Fibroblast of lung (primary cell): ENCODE data around the gene ABHD16A. TPM values are rescaled to one million over a fixed set of nuclear protein-coding genes. Genes with fewer than 3 reads are reported as not detected.

Source experiments
- DNase-seq, 2 donors: peaks; one replicate each; pipeline versions ENCODE4 v3.0.0 to v3.0.0-alpha.2; 2010; ENCODE audit warnings: low read depth in 2 of 2
- H2AFZ ChIP-seq: 2 replicates; pipeline ENCODE4 v1.5.1; 2012; ENCODE audit warnings: low read length, control low read depth, inconsistent platforms
- H3K27ac ChIP-seq: 2 replicates; pipeline ENCODE4 v1.5.1; 2011; ENCODE audit warnings: low read length, control low read depth; ENCODE audit not compliant: insufficient read depth
- H3K27me3 ChIP-seq: 2 replicates; pipeline ENCODE4 v1.5.1; 2011; ENCODE audit warnings: mild to moderate bottlenecking, low read length; ENCODE audit not compliant: control insufficient read depth, insufficient read depth
- H3K36me3 ChIP-seq: 2 replicates; pipeline ENCODE4 v1.5.1; 2011; ENCODE audit warnings: low read length; ENCODE audit not compliant: control insufficient read depth, insufficient read depth
- H3K4me1 ChIP-seq: 2 replicates; pipeline ENCODE4 v1.5.1; 2011; ENCODE audit warnings: low read length; ENCODE audit not compliant: control insufficient read depth, insufficient read depth; ENCODE audit errors: extremely low read depth
- H3K4me2 ChIP-seq: 2 replicates; pipeline ENCODE4 v1.5.1; 2011; ENCODE audit warnings: low read length, control low read depth; ENCODE audit not compliant: insufficient read depth; ENCODE audit errors: extremely low read depth
- H3K4me3 ChIP-seq, 4 experiments: fragments of 200-600 bp in 1 of 4; sonication (generic) in 1 of 4; replicated peaks in 1 of 4; 2 replicates each; pipeline ENCODE4 v1.5.1; 2011 to 2016; ENCODE audit warnings: low read length in 4 of 4, low read depth in 3 of 4, mild to moderate bottlenecking in 3 of 4, control low read depth in 2 of 4, inconsistent platforms in 1 of 4, mixed read lengths in 1 of 4; ENCODE audit not compliant: insufficient read depth in 1 of 4; ENCODE audit errors: control extremely low read depth in 1 of 4
- H3K79me2 ChIP-seq: 2 replicates; pipeline ENCODE4 v1.5.1; 2012; ENCODE audit warnings: mild to moderate bottlenecking, low read length, inconsistent platforms; ENCODE audit not compliant: control insufficient read depth, insufficient read depth
- H3K9ac ChIP-seq: 2 replicates; pipeline ENCODE4 v1.5.1; 2011; ENCODE audit warnings: mild to moderate bottlenecking, low read length, control low read depth; ENCODE audit not compliant: insufficient read depth
- H3K9me3 ChIP-seq: 2 replicates; pipeline ENCODE4 v1.5.1; 2012; ENCODE audit warnings: low read depth, low read length; ENCODE audit not compliant: control insufficient read depth, insufficient read depth
- H4K20me1 ChIP-seq: 2 replicates; pipeline ENCODE4 v1.5.1; 2011; ENCODE audit warnings: low read length; ENCODE audit not compliant: control insufficient read depth, insufficient read depth; ENCODE audit errors: extremely low read depth
- CTCF ChIP-seq, 2 donors: IDR thresholded peaks in 1 of 2; conservative IDR thresholded peaks in 1 of 2; 1 replicate in 1 of 2; 2 replicates in 1 of 2; pipeline ENCODE4 v1.5.1; 2011 to 2012; ENCODE audit warnings: low read length in 2 of 2, control low read depth in 1 of 2, inconsistent platforms in 1 of 2, low read depth in 1 of 2, mild to moderate bottlenecking in 1 of 2
- EZH2 ChIP-seq: IDR thresholded peaks from 2 replicates; pipeline ENCODE4 v1.5.1; 2012; ENCODE audit warnings: low read length, control low read depth, mild to moderate bottlenecking; ENCODE audit errors: missing control alignments
- polyA plus RNA-seq, 2 donors: library from polyadenylated mRNA; depleted of rRNA in 1 of 2; stranded (reverse) in 1 of 2; unstranded in 1 of 2; fragments of >200 nt; gene quantifications; 2 replicates each; pipeline ENCODE4 v1.2.1, GENCODE V29; 2011 to 2012; ENCODE audit warnings: missing spikeins in 1 of 2
- total RNA-seq: library from RNA; depleted of rRNA; stranded (reverse); fragments of >200 nt; gene quantifications from 2 replicates; pipeline ENCODE4 v1.2.1, GENCODE V29; 2014

Gene ABHD16A
- total and polyA plus RNA-seq, 2 donors (not counting 1 experiment from before 2014, with no cell fraction given), result 25.1 to 72.0 TPM

- Histone ChIP-seq H3K79me2 (peaks cover 51% of the 10 kb centered on the region), H3K4me2 (peak within 1 kb of the TSS; percentile 95), H2AFZ (peak within 1 kb of the TSS; percentile 60), H3K4me3 (peak within 1 kb of the TSS; percentile 82 to 94 (median 86)), H4K20me1 (no peaks in the 10 kb centered on the region), H3K9me3 (no peaks in the 10 kb centered on the region), H3K27ac (peak within 1 kb of the TSS; percentile 87), H3K4me1 (peaks cover 20% of the 10 kb centered on the region), H3K9ac (peak within 1 kb of the TSS; percentile 94), H3K36me3 (peaks cover 18% of the 10 kb centered on the region), H3K27me3 (no peaks in the 10 kb centered on the region)
- DNase-seq, result peak; percentile 91 to 97
- TF ChIP-seq CTCF (conservative IDR thresholded peaks at IDR 0.05 in 1 of 2, IDR thresholded peaks at IDR 0.05 in 1 of 2; ENCODE audit: low read depth in 1 of 2, low read length in 2 of 2) (no peak), EZH2 (no peak)
Observed at GRCh38 chr6:31664790-31665500, 38.2 kb downstream of the ABHD16A start, which contains the start of gene GPANK1. GPANK1 (minus strand) TSS chr6:31664997; CDS start chr6:31664478, 519 bp downstream.

- H3K4me3 ChIP-seq, result peak overlapping the region; percentile 82 to 94 (median 86)
- H3K79me2 ChIP-seq, result peaks cover 56% of the 10 kb centered on the region
- H2AFZ ChIP-seq, result no peak overlapping the region
- H3K9me3 ChIP-seq, result no peaks in the 10 kb centered on the region
- DNase-seq, result peak; percentile 75 to 83
- peak overlapping the region; percentile 87 for H3K27ac ChIP-seq
- TF ChIP-seq CTCF (conservative IDR thresholded peaks at IDR 0.05 in 1 of 2, IDR thresholded peaks at IDR 0.05 in 1 of 2; ENCODE audit: low read depth in 1 of 2, low read length in 2 of 2) (no peak), EZH2 (no peak)
- H3K4me2 ChIP-seq, result peak overlapping the region; percentile 95
- peaks cover 12% of the 10 kb centered on the region for H3K36me3 ChIP-seq
- H4K20me1 ChIP-seq, result no peaks in the 10 kb centered on the region
- H3K9ac ChIP-seq, result peak overlapping the region; percentile 51
- H3K4me1 ChIP-seq, result peaks cover 20% of the 10 kb centered on the region
- H3K27me3 ChIP-seq, result no peaks in the 10 kb centered on the region
Observed at GRCh38 chr6:31663961-31664789, 38.9 kb downstream of the ABHD16A start.
